Measurements from ENCODE around the gene CACNA1G.

CACNA1G gene

DNA sequence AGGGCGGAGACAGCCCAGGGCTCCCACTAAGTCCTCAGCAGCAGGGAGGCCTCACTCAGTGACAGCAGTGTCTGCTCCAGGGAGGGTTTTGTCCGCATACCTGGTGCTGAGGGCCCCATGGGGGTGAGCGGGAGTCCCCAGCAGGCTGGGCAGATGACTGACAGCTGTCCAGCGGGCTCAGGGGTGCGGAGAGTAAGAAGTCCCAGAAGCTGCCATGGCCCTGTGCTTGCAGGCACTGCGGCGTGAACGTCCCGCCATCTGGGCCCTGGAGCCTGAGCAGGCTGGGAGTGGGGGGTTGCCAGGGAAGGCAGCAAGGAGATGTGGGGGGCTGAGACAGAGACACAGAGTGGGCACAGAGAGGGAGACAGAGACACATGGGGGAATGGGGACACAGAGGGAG, 20.1 kb downstream of the CACNA1G start:
- no peaks in the 10 kb centered on the region for H3K4me1 Mint-ChIP-seq
- H3K4me3 Mint-ChIP-seq, result no peak overlapping the region
- no peaks in the 10 kb centered on the region for H3K36me3 Mint-ChIP-seq
- no peak for DNase-seq (ENCODE audit: low spot score in 2 of 2)
- no peaks in the 10 kb centered on the region for H3K9me3 Mint-ChIP-seq
- H3K27ac Mint-ChIP-seq, result no peak overlapping the region
- no peak for ATAC-seq

DNA sequence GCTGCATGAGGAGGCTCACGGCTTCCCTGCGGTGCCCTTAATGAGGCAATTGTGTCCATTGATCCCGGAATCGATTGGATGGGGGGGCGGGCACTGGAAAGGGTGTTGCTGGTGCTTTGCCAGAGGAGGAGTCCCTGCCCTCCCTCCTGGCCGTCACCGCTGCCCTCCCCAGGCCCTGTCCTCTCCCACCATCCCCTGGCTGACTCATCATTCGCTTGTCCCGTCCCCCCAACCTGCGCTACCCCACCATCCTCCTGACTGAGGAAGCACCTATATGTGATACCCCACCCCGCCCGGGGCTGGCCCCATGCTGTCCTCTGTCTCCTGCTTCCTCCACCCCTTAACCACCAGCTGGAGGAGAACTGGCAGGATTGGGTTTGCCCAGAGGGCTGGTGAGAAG, 20.8 kb downstream of the CACNA1G start:
- no peak overlapping the region for H3K4me3 Mint-ChIP-seq

DNA sequence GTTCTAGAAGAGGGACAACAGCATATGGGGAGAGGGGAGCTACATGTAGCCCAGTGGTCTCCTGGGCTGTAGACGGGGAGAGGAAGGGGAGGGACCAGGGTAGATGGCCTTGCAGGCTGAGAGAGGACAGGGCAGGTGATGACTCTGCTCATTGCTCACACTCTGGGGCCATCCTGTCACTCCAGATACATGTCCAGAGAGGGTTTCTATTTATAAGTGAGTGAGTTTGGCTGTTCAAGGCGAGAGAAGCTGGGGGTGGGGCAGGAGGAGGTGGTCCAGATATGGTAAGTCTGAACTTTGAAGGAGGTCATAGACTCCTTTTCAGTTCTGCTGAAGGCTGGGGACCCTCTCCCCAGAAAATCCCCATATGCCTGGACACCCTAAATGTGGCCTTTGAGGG, 22.2 kb downstream of the CACNA1G start:
- no peak overlapping the region for H3K4me3 Mint-ChIP-seq

More for the DNA sequence above, 20.8 kb downstream of the CACNA1G start:
- Mint-ChIP-seq H3K27ac (no peak overlapping the region), H3K4me1 (no peaks in the 10 kb centered on the region), H3K36me3 (no peaks in the 10 kb centered on the region), H3K9me3 (no peaks in the 10 kb centered on the region)
- ATAC-seq (no peak), DNase-seq (ENCODE audit: low spot score in 2 of 2) (no peak)

DNA sequence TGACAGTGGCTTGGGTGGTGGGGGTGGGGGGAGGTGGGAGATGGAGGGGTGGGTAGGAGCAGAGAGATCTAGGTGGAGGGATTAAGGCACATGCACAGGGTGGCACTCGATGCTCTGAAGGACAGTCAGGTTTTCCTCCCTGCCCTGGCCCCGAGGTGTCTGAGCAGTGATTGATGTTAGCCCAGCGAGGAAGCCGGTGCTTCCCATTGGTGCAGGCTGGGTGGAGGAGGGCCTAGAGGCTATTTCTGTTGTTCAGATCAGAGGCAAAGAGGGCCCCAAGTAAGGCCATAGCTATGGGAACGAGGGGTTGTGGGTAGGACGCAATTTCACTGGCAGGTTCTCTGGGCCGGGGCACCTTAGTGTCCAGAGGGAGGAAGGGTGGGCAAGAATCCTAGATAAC, 23.1 kb downstream of the CACNA1G start:
- Mint-ChIP-seq H3K9me3 (no peaks in the 10 kb centered on the region), H3K36me3 (no peaks in the 10 kb centered on the region), H3K4me3 (no peak overlapping the region), H3K4me1 (no peaks in the 10 kb centered on the region), H3K27ac (peak overlapping the region; percentile 38)
- ATAC-seq, result no peak
- DNase-seq (ENCODE audit: low spot score in 2 of 2), result no peak

More for the DNA sequence above, 22.2 kb downstream of the CACNA1G start:
- DNase-seq (ENCODE audit: low spot score in 2 of 2), result no peak
- ATAC-seq, result no peak
- H3K36me3 Mint-ChIP-seq, result no peaks in the 10 kb centered on the region
- H3K9me3 Mint-ChIP-seq, result no peaks in the 10 kb centered on the region
- H3K27ac Mint-ChIP-seq, result no peak overlapping the region
- H3K4me1 Mint-ChIP-seq, result no peaks in the 10 kb centered on the region

- Mint-ChIP-seq H3K9me3 (no peaks in the 10 kb centered on the region), H3K36me3 (no peaks in the 10 kb centered on the region)
- no peak for ATAC-seq
Measured at GRCh38 chr17:50584116-50584515, 23.6 kb downstream of the CACNA1G start.

GRCh38 chr17:50584749-50585148, 24.2 kb downstream of the CACNA1G start:
- ATAC-seq, result no peak
- Mint-ChIP-seq H3K4me3 (no peak overlapping the region), H3K36me3 (no peaks in the 10 kb centered on the region), H3K9me3 (no peaks in the 10 kb centered on the region), H3K4me1 (no peaks in the 10 kb centered on the region), H3K27ac (no peak overlapping the region)
- no peak for DNase-seq (ENCODE audit: low spot score in 2 of 2)

More at GRCh38 chr17:50584116-50584515, 23.6 kb downstream of the CACNA1G start:
- Mint-ChIP-seq H3K4me3 (no peak overlapping the region), H3K4me1 (no peaks in the 10 kb centered on the region), H3K27ac (peak overlapping the region; percentile 38)
- no peak for DNase-seq (ENCODE audit: low spot score in 2 of 2)

DNA sequence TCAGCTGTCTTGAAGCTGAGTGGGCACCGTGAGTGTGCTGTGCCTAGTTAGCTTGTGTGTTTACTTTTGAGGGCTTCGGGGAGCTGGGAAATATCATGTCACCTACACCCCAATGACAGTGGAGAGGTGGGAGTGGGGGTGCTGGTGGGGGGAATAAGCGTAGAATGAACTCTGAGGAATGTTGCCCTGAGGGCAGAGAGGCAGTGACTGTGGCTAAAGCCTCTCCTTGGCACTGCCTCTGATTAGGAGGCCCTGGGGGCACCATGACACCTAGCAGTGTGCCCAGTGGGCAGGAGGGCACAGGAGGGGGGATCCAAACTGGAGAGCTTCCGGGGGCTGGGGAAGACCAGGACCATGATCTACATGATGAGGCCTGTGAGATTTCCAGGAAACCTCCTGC, 24.8 kb downstream of the CACNA1G start:
- Mint-ChIP-seq H3K4me1 (no peaks in the 10 kb centered on the region), H3K27ac (peak overlapping the region; percentile 26), H3K36me3 (no peaks in the 10 kb centered on the region), H3K4me3 (no peak overlapping the region), H3K9me3 (no peaks in the 10 kb centered on the region)
- DNase-seq (ENCODE audit: low spot score in 2 of 2), result no peak
- no peak for ATAC-seq

- H3K9me3 Mint-ChIP-seq, result no peaks in the 10 kb centered on the region
- no peaks in the 10 kb centered on the region for H3K36me3 Mint-ChIP-seq
Measured at GRCh38 chr17:50585891-50586290, 25.4 kb downstream of the CACNA1G start.

DNA sequence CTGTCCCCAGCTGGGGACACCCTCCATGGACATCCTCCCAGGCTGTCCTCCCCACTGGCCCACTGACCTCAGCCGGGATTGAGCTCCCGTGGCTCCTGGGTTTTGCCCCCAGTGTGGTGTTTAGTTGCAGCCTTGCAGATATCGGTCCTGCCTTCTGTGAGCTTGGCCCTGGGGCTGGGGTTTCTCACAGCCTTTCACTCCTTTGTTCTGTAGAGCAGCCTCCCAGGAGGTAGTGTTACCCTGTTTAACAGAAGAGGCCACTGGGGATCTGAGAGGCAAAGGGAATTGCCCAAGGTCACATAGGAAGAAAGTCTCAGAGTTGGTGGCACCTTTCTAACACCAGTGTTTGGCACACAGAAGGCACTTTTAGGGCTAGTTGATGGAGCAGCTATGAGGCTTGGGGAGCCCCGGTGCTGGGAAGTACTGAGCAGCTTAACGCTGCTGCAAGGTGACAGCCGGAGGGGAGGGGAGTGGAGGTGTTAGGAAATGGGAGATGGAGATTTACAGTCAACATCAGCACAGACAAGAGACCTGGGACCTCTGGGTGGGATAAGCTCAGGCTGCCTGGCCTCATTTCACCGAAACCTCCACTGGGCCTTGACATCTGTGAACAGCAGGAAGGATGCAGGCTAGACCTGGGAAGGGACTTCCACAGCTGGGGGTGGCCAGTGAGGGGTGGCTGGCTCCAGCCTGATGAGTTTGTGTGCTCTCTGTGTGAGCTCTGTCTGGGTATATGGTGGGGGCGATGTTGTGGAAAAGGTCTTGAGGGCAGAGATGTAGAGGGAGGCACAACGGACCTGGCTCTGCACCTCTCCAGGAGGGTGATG, 26.1 kb downstream of the CACNA1G start:
- no peak for DNase-seq (ENCODE audit: low spot score in 2 of 2)
- Mint-ChIP-seq H3K27ac (no peak overlapping the region), H3K4me3 (no peak overlapping the region), H3K4me1 (no peaks in the 10 kb centered on the region), H3K36me3 (no peaks in the 10 kb centered on the region), H3K9me3 (no peaks in the 10 kb centered on the region)
- no peak for ATAC-seq

More at GRCh38 chr17:50585891-50586290, 25.4 kb downstream of the CACNA1G start:
- no peak overlapping the region for H3K4me3 Mint-ChIP-seq
- H3K4me1 Mint-ChIP-seq, result no peaks in the 10 kb centered on the region
- peak overlapping the region; percentile 26 for H3K27ac Mint-ChIP-seq
- no peak for ATAC-seq
- no peak for DNase-seq (ENCODE audit: low spot score in 2 of 2)

- no peak for ATAC-seq
- Mint-ChIP-seq H3K4me1 (no peaks in the 10 kb centered on the region), H3K4me3 (no peak overlapping the region), H3K27ac (no peak overlapping the region), H3K36me3 (no peaks in the 10 kb centered on the region), H3K9me3 (no peaks in the 10 kb centered on the region)
- no peak for DNase-seq (ENCODE audit: low spot score in 2 of 2)
Measured at GRCh38 chr17:50587571-50587970, 27.1 kb downstream of the CACNA1G start.

- no peak overlapping the region for H3K27ac Mint-ChIP-seq
- H3K36me3 Mint-ChIP-seq, result no peaks in the 10 kb centered on the region
- no peaks in the 10 kb centered on the region for H3K9me3 Mint-ChIP-seq
- DNase-seq (ENCODE audit: low spot score in 2 of 2) (no peak), ATAC-seq (no peak)
- H3K4me1 Mint-ChIP-seq, result no peaks in the 10 kb centered on the region
- no peak overlapping the region for H3K4me3 Mint-ChIP-seq
Measured at GRCh38 chr17:50588391-50589049, 28.0 kb downstream of the CACNA1G start.

GRCh38 chr17:50589095-50589705, 28.7 kb downstream of the CACNA1G start:
- Mint-ChIP-seq H3K36me3 (no peaks in the 10 kb centered on the region), H3K4me1 (no peaks in the 10 kb centered on the region)

GRCh38 chr17:50590946-50591737, 30.6 kb downstream of the CACNA1G start:
- no peak for DNase-seq (ENCODE audit: low spot score in 2 of 2)
- Mint-ChIP-seq H3K9me3 (no peaks in the 10 kb centered on the region), H3K4me1 (no peaks in the 10 kb centered on the region), H3K27ac (no peak overlapping the region), H3K4me3 (no peak overlapping the region), H3K36me3 (no peaks in the 10 kb centered on the region)
- no peak for ATAC-seq

More at GRCh38 chr17:50589095-50589705, 28.7 kb downstream of the CACNA1G start:
- Mint-ChIP-seq H3K9me3 (no peaks in the 10 kb centered on the region), H3K4me3 (no peak overlapping the region), H3K27ac (no peak overlapping the region)
- no peak for ATAC-seq
- DNase-seq (ENCODE audit: low spot score in 2 of 2), result no peak

DNA sequence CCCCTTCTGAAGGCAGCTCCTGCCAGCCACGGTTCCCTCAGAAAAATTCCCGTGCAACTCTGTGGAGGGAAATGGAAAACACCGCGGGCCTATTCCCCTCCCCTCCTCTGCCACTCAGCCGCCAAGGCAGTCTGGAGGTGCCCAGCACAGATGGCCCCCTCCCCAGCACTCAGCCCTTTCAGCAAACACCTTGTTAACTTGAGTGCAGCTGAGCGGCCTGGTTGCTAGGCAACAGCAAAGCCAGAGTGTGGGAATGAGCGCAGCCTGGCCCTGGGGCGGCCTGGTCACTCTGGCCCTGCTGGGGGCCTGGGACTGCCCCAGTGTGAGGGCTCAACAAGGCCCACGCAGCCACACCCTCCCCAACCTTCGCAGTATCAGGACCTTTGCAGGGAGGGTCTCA, 32.8 kb downstream of the CACNA1G start:
- Mint-ChIP-seq H3K27ac (no peak overlapping the region), H3K9me3 (no peaks in the 10 kb centered on the region), H3K4me3 (no peak overlapping the region), H3K36me3 (no peaks in the 10 kb centered on the region), H3K4me1 (no peaks in the 10 kb centered on the region)
- ATAC-seq (no peak), DNase-seq (ENCODE audit: low spot score in 2 of 2) (no peak)

Measured in stimulated activated effector memory CD8-positive, alpha-beta T cell treated with anti-CD3 and anti-CD28 coated beads, Interleukin-12 subunit alpha, Interleukin-12 subunit beta, amount 100 ng/mL, for 72 hours (primary cell).